Measurements from ENCODE around the gene CA10.

DNA sequence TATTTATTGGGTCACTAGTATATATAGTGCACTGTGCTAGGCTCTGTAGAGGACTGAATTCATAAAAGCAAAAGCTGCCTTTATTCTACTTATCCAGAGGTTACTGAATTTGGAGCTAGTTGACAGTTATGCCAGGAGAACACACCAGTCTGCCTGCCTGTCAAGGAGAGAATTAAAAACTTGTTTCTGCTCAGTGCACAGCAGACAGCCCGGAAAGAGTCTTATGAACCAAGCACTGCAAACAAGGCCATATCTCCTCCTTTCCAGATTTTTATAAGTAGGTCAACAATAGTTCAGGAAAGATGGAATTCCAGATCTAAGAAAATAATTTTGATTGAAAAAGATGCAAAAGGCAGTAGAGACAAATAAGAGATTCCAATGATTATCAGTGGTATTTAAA, 267.8 kb downstream of the CA10 start:
- TF ChIP-seq EZH2 (IDR thresholded peaks at IDR 0.05; ENCODE audit: low read depth, unreplicated experiment) = no peak
- TF ChIP-seq, protein P1, sequence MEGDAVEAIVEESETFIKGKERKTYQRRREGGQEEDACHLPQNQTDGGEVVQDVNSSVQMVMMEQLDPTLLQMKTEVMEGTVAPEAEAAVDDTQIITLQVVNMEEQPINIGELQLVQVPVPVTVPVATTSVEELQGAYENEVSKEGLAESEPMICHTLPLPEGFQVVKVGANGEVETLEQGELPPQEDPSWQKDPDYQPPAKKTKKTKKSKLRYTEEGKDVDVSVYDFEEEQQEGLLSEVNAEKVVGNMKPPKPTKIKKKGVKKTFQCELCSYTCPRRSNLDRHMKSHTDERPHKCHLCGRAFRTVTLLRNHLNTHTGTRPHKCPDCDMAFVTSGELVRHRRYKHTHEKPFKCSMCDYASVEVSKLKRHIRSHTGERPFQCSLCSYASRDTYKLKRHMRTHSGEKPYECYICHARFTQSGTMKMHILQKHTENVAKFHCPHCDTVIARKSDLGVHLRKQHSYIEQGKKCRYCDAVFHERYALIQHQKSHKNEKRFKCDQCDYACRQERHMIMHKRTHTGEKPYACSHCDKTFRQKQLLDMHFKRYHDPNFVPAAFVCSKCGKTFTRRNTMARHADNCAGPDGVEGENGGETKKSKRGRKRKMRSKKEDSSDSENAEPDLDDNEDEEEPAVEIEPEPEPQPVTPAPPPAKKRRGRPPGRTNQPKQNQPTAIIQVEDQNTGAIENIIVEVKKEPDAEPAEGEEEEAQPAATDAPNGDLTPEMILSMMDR (conservative IDR thresholded peaks at IDR 0.05; ENCODE audit: low read depth in 2 of 2) = no peak
- TF ChIP-seq, protein P2, sequence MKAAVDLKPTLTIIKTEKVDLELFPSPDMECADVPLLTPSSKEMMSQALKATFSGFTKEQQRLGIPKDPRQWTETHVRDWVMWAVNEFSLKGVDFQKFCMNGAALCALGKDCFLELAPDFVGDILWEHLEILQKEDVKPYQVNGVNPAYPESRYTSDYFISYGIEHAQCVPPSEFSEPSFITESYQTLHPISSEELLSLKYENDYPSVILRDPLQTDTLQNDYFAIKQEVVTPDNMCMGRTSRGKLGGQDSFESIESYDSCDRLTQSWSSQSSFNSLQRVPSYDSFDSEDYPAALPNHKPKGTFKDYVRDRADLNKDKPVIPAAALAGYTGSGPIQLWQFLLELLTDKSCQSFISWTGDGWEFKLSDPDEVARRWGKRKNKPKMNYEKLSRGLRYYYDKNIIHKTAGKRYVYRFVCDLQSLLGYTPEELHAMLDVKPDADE (IDR thresholded peaks at IDR 0.05) = no peak

All from GM23338 (cell line).